Nephron (organoid): ENCODE measurements around the gene CPZ.

ENCODE experiments used
- H3K27ac Mint-ChIP-seq, 3 experiments: 2 replicates each; pipeline ENCODE4 v1.8.0; 2020; ENCODE audit warnings: mixed read lengths in 3 of 3, mild to moderate bottlenecking in 2 of 3, moderate library complexity in 1 of 3
- H3K27me3 Mint-ChIP-seq: 2 replicates; pipeline ENCODE4 v1.8.0; 2021; ENCODE audit warnings: low read depth, mild to moderate bottlenecking, moderate library complexity, mixed read lengths
- H3K36me3 Mint-ChIP-seq: 2 replicates; pipeline ENCODE4 v1.8.0; 2020; ENCODE audit warnings: low read depth, mixed read lengths
- H3K4me1 Mint-ChIP-seq: 2 replicates; pipeline ENCODE4 v1.8.0; 2020; ENCODE audit warnings: mixed read lengths
- H3K4me3 Mint-ChIP-seq, 3 experiments: 2 replicates each; pipeline ENCODE4 v1.8.0; 2020; ENCODE audit warnings: mild to moderate bottlenecking in 3 of 3, mixed read lengths in 3 of 3, moderate library complexity in 2 of 3
- H3K9me3 Mint-ChIP-seq: 2 replicates; pipeline ENCODE4 v1.8.0; 2020; ENCODE audit warnings: mixed read lengths
- TF ChIP-seq, protein P1 (sequence below), 3 experiments: fragments of 200-600 bp; sonication (generic); IDR thresholded peaks; one replicate each; pipeline ENCODE4 v1.5.0; 2021; ENCODE audit warnings: antibody characterized with exemption in 3 of 3; ENCODE audit not compliant: unreplicated experiment in 3 of 3

The CPZ gene

GRCh38 chr4:8549352-8549931 lies 43.1 kb upstream of the CPZ start:
- H3K4me1 Mint-ChIP-seq = no peaks in the 10 kb centered on the region

DNA sequence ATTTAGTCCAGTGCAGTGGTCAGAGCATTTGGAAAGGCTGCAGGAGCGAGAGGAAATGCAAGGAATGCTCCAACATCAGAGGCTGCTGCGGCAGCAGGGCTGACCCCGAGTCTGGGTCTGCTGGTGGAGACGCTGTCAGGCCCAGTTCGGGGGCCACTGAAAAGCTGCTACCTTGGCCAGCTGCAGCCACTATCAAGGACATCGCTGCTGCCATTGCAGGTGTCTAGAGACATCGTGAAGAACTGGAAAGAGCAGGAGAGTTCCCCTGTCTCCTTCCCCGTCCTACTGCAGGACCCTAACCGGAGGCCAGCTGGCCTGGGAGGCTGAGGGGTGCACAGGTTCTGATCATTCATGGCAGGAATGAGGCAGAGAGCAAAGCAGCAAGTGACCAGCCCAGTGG lies 41.9 kb upstream of the CPZ start:
- no peak overlapping the region for H3K4me3 Mint-ChIP-seq
- no peak overlapping the region for H3K27ac Mint-ChIP-seq
- no peaks in the 10 kb centered on the region for H3K4me1 Mint-ChIP-seq
- TF ChIP-seq, protein P1, sequence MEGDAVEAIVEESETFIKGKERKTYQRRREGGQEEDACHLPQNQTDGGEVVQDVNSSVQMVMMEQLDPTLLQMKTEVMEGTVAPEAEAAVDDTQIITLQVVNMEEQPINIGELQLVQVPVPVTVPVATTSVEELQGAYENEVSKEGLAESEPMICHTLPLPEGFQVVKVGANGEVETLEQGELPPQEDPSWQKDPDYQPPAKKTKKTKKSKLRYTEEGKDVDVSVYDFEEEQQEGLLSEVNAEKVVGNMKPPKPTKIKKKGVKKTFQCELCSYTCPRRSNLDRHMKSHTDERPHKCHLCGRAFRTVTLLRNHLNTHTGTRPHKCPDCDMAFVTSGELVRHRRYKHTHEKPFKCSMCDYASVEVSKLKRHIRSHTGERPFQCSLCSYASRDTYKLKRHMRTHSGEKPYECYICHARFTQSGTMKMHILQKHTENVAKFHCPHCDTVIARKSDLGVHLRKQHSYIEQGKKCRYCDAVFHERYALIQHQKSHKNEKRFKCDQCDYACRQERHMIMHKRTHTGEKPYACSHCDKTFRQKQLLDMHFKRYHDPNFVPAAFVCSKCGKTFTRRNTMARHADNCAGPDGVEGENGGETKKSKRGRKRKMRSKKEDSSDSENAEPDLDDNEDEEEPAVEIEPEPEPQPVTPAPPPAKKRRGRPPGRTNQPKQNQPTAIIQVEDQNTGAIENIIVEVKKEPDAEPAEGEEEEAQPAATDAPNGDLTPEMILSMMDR (IDR thresholded peaks at IDR 0.05; ENCODE audit: unreplicated experiment in 3 of 3) = no peak
- H3K27me3 Mint-ChIP-seq = peaks cover 21% of the 10 kb centered on the region
- H3K9me3 Mint-ChIP-seq = no peaks in the 10 kb centered on the region
- H3K36me3 Mint-ChIP-seq = no peaks in the 10 kb centered on the region

More at GRCh38 chr4:8549352-8549931, 43.1 kb upstream of the CPZ start:
- TF ChIP-seq, protein P1 (IDR thresholded peaks at IDR 0.05; ENCODE audit: unreplicated experiment in 3 of 3) = no peak
- no peak overlapping the region for H3K27ac Mint-ChIP-seq
- no peak overlapping the region for H3K4me3 Mint-ChIP-seq
- no peaks in the 10 kb centered on the region for H3K9me3 Mint-ChIP-seq
- no peaks in the 10 kb centered on the region for H3K36me3 Mint-ChIP-seq
- H3K27me3 Mint-ChIP-seq = peaks cover 27% of the 10 kb centered on the region

GRCh38 chr4:8552024-8552423 lies 40.5 kb upstream of the CPZ start:
- H3K4me3 Mint-ChIP-seq = no peak overlapping the region
- H3K9me3 Mint-ChIP-seq = no peaks in the 10 kb centered on the region

DNA sequence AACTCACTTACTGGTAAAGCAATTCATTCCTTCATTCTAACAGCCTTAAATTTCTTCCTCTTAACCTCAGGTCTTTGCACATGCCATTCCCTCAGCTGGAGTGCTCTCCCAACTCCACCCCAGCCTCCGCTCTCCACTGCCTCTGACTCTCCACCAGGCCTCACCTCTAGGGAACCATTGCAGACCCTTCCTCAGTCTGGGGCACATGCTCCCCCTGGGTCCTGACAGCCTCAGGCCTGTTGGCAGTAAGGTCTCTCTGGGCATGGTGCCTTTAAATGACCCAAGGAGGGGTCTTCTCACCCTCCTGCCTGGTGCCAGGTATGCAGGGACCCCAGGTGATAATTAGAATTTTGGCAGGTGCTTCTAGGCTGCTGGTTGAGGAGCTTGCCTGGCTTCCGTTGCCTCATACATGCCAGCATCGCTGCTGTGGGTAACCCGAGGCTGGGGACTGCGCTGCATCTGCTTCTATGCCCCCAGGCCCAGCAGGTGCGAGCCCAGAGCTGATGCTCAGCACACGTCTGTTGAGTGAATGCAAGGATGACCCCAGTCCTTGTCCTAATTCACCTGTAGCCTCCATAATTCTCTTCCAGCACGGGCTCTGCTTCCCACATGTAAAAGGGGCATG lies 39.9 kb upstream of the CPZ start:
- H3K27me3 Mint-ChIP-seq = peaks cover 14% of the 10 kb centered on the region
- H3K4me3 Mint-ChIP-seq = no peak overlapping the region
- H3K27ac Mint-ChIP-seq = no peak overlapping the region
- TF ChIP-seq, protein P1 (IDR thresholded peaks at IDR 0.05; ENCODE audit: unreplicated experiment in 3 of 3) = no peak
- no peaks in the 10 kb centered on the region for H3K4me1 Mint-ChIP-seq
- H3K9me3 Mint-ChIP-seq = no peaks in the 10 kb centered on the region
- H3K36me3 Mint-ChIP-seq = no peaks in the 10 kb centered on the region

More at GRCh38 chr4:8552024-8552423, 40.5 kb upstream of the CPZ start:
- H3K27me3 Mint-ChIP-seq = peaks cover 19% of the 10 kb centered on the region
- H3K4me1 Mint-ChIP-seq = no peaks in the 10 kb centered on the region
- TF ChIP-seq, protein P1 (IDR thresholded peaks at IDR 0.05; ENCODE audit: unreplicated experiment in 3 of 3) = no peak
- no peak overlapping the region for H3K27ac Mint-ChIP-seq
- H3K36me3 Mint-ChIP-seq = no peaks in the 10 kb centered on the region

DNA sequence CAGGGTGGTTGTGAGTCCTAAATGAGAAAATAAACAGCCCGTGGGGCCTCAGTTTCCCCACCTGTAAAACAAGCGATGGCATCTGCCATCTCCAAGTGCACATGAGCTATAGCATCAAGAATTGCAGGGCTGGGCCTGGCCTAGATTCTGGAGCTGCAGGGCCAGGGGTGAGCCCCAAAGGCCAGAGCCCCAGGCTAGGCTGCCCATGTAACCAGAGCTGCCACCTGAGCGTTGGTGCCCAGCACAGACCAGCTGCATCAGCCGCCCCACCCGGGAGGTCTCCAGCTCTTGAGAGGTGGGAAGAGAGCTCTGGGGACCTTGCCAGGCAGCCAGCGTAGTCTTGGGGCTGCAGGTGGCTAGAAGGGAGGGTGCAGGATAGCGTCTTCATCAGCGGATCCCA lies 39.3 kb upstream of the CPZ start:
- no peaks in the 10 kb centered on the region for H3K36me3 Mint-ChIP-seq
- TF ChIP-seq, protein P1 (IDR thresholded peaks at IDR 0.05; ENCODE audit: unreplicated experiment in 3 of 3) = no peak
- H3K4me3 Mint-ChIP-seq = no peak overlapping the region
- H3K27me3 Mint-ChIP-seq = peaks cover 14% of the 10 kb centered on the region
- H3K27ac Mint-ChIP-seq = no peak overlapping the region
- H3K4me1 Mint-ChIP-seq = no peaks in the 10 kb centered on the region
- no peaks in the 10 kb centered on the region for H3K9me3 Mint-ChIP-seq

DNA sequence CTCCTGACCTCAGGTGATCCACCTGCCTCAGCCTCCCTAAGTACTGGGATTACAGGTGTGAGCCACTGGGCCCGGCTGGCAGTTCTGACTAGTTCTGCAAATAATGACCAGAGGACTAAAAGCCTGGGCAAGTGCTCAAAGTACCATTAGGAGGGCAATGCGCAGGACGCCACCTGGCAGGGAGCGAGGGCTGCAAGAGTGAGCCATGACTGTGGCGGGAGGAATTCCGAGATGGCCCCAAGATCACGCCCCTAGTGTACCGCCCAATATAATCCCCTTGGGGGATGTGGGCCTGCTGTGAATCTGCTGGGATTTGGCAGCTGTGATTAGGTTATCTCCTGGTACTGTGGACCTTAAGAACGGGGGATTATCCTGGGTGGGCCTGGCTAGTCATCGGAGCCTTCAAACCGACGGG lies 38.6 kb upstream of the CPZ start:
- H3K27me3 Mint-ChIP-seq = peaks cover 17% of the 10 kb centered on the region
- TF ChIP-seq, protein P1 (IDR thresholded peaks at IDR 0.05; ENCODE audit: unreplicated experiment in 3 of 3) = no peak
- no peak overlapping the region for H3K27ac Mint-ChIP-seq
- no peak overlapping the region for H3K4me3 Mint-ChIP-seq
- H3K36me3 Mint-ChIP-seq = no peaks in the 10 kb centered on the region
- H3K4me1 Mint-ChIP-seq = no peaks in the 10 kb centered on the region
- H3K9me3 Mint-ChIP-seq = no peaks in the 10 kb centered on the region
